ENCODE data around the gene SLC25A30.
"Not testable (repeated sequence)": the region's sequence is repeated elsewhere in the genome, so short reads cannot be mapped to it uniquely, and the experiment has no call there.

The SLC25A30 gene

DNA sequence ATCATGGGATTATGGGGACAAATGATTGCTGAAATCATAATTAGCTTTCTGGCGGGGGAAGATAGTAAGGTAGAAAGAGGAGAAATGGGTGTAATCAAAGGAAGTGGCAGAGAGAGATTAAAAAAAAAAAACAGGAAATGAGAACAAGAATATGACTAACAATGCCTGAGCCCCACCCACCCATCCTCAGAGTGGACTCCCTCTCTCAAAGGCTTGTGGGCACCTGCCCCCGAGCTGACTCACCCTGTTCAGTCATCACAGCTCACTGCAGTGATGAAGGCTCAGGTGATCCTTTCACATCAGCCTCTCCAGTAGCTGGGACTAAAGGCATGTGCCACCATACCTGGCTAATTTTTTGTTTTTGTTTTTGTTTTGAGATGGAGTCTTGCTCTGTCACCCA is 50.8 kb downstream of the SLC25A30 start:
- DNase-seq (ENCODE audit: low read depth), result peak; percentile 69

DNA sequence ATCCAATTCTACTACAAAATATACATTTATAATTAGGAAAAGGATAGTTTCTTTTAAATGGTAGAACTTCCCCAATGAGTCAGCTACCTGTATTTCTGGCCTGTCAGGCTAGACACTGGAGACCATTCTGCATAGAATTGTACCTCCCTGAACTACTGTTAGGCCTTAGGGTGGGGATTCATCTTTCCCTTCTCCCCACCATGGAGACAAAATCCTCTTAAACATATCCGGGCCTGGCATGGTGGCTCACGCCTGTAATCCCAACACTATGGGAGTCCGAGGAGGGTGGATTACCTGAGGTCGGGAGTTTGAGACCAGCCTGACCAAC is 52.7 kb downstream of the SLC25A30 start:
- DNase-seq (ENCODE audit: low read depth), result no peak

DNA sequence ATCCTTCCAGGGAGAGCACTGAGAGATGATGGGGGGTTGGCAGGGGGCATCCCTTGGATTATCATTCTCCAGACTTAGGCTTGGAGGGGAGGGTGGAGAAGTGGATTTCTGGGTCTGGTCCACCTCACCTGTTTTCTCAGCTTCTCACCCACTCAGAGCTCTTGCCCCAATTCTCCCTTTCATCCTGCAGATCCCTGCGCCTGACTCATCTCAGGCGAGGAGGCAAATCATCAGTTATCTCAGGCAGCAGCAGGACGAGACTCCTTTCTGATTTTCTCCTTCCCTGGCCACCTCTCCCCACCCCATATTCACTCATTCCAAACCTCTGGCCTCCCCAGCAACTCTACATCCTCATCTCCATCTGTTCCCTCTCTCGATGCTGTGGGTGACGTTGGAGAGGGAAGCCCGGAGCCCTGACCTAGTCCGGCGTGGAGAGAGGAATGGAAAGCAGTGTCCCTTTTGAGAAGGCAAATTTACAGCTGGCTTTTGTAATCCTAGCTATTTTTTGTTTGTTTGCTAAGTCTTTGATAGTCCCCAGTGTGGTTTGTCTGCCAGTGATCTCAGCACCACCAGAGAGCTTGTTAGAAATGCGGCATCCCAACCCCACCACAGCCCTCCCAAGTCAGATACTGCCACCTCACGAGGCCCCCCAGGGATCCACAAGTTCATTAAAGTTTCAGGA is 53.2 kb downstream of the SLC25A30 start:
- DNase-seq (ENCODE audit: low read depth), result no peak

DNA sequence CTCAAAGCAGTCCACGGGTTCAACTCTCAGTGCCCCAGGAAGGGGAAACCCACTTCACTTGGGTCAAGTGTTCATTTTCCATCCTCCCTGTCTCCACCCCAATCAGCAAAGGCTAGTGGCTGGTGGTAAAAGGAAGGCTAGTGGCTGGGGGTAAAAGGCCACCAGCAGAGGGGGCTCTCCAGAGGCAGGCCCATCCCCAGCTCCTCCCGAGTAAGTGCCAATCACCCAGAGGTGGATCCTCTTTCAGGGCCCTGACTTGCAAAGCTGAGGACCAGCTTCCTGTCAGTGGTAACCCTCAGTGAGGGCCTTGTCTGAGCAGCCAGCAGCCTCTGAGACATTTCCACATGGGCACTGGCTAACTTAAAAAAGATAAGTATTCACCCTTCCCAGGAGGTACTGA is 55.2 kb downstream of the SLC25A30 start:
- no peak for DNase-seq (ENCODE audit: low read depth)

DNA sequence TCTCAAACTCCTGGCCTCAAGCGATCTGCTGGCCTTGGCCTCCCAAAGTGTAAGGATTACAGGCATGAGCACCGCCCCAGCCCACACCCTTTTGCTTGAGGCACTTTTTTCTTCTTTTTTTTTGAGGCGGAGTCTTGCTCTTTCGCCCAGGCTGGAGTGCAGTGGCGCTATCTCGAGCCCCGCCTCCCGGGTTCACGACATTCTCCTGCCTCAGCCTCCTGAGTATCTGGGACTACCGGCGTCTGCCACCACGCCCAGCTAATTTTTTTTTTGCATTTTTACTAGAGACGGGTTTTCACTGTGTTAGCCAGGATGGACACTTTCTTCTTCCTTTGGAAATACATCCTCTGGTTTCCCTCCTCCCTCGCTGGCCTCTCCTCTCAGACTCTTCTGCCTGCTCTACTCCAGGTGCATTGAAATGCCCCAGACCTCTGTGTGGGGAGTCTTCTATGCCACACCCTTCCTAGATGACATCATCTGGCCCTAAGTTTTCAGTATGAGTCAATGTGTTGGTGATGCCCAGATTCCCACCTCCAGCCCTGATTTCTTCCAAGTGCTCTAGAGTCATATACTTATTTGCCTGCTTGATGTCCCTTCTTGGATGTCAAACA is 56.5 kb downstream of the SLC25A30 start:
- peak; percentile 23 for DNase-seq (ENCODE audit: low read depth)

DNA sequence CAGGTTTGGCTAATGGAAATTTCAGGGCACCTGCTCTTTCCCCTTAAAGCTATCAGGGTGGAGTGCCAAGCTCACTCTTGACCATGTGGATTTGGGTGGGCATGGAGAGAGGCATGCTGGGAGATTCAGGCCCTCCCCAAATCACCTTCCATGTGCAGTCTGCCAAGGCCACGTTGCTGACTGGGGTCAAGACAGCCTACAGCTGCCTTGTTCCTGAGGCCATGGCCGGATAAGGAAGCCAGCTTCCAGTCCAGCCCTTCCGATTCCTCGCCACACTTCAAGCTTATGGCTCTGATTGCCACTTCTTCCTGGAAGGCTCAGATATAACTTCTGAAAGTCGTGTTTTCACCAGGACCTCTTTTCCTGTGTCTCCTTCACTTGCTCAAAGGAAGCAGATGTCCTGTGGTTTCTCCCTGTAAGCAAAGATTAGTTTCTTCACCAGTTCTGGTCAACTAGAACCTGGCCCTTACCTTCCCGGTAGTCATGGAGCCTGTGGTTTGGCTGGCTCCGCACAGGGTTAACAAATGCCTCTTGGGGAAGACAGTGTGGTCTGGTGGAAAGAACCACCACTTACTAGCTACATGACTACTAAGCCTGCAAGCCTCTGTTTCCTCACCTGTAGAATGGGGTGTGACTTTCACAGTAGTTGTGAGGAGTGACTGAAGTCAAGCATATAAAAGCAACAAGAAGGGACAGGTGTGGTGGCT is 61.1 kb downstream of the SLC25A30 start:
- DNase-seq (ENCODE audit: low read depth), result no peak

DNA sequence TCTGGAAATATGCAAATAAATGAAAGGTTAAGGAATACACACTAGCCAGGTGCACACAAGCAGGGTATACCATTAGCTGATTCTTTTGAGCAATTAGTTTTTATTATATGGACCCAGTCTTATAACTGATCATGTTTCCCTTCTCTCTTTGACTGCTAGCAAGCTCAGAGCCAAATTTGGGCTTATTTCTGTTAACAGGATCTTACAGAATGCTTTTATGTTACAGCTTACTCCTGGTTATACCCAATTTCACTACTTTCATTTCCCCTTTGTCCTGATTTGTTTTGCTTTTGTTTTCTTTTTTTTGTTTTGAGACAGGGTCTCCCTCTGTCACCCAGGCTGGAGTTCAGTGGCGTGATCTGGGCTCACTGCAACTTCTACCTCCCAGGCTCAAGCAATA is 64.3 kb downstream of the SLC25A30 start:
- no peak for DNase-seq (ENCODE audit: low read depth)

DNA sequence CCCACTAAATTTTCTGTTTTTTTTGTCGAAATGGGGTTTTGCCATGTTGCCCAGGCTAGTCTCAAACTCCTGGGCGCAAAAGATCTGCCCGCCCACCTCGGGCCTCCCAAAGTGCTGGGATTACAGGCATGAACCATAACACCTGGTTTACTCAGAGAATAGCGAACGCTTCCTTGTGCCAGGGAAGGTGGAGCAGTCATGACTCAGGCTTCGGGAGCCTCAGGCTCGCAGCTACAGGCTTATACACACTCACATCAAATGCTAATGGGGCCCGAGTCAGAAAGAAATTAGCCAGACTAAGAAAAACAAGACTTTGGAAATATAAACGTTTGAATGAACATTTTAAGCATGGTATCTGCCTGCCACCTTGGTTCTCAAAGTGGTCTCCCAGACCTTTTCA is 66.1 kb downstream of the SLC25A30 start:
- no peak for DNase-seq (ENCODE audit: low read depth)

DNA sequence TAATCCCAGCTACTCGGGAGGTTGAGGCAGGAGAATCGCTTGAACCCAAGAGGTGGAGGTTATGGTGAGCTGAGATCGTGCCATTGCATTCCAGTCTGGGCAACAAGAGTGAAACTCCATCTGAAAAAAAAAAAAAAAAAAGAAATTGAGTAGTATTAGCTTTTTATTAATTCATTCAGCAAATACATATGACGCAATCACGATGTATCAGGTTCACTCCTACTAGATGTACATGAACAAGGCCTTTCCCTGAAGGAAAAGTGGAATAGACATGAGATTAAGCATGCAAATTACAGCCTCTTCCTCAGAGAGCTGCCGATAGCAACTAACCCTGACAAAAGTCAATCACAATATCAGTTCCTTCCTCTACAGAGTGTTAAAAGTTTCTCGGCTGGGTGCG is 68.0 kb downstream of the SLC25A30 start:
- DNase-seq (ENCODE audit: low read depth), result no peak

DNA sequence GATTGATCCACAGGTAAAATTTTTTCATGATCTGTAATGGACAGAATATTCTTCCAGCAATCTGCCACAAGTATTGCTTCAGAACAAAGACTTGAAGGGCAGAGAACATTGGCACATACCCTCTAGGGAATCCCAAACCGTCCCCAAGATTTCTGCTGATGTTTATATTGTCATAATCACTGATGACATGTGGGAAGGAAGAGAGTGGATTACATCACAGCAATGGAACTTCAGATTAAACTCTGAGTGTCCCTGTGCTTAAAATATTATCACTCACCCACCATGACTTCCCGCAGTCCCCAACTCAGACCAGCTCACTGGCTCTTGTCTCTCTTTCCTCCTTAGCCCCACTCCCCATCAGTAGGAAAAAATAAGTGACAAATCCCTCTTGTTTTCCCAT is 68.7 kb downstream of the SLC25A30 start:
- no peak for DNase-seq (ENCODE audit: low read depth)

DNA sequence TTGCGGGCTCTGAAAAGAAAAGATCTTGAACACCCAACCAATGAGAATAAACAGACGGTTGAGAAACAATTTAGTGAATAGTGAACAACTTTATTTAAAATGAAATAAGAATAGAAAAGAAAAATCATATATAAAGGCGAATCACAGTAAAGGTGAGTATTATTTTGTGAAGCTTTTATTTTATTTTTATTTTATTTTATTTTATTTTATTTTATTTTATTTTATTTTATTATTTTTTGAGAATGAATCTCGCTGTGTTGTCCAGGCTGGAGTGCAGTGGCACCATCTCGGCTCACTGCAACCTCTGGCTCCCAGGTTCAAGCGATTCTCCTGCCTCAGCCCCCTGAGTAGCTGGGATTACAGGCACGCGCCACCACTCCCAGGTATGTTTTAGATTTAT is 74.1 kb downstream of the SLC25A30 start:
- DNase-seq (ENCODE audit: low read depth), result not testable (repeated sequence)

All from HS-5 (cell line).